IMR-90 (cell line): ENCODE results near the gene TYW5. TPM values are rescaled to one million over a fixed set of nuclear protein-coding genes. Genes with fewer than 3 reads are reported as not detected.

Experiments used
- ATAC-seq: fragments of 200-7000 bp; cut with Tn5 transposase; 2 replicates; pipeline ENCODE4 v1.9.1; 2020; ENCODE audit warnings: low read depth, mild to moderate bottlenecking, moderate library complexity
- BruUV-seq: library from RNA; stranded (reverse); fragments of 400-500 nt; replicated peaks from 2 replicates; lab custom pipeline; 2021; lab: Mats Ljungman, UMichigan
- CTCF ChIA-PET: fragments of 300-600 bp; formaldehyde crosslinking; extraction: SDS; loops from one replicate; lab custom pipeline; 2021; ENCODE audit warnings: antibody characterized with exemption; lab: Yijun Ruan, JAX
- POLR2A ChIA-PET: fragments of 300-600 bp; sonication (Branson Sonifier 250); formaldehyde crosslinking; loops from one replicate; lab custom pipeline; 2022; ENCODE audit warnings: antibody characterized with exemption; ENCODE audit not compliant: unreplicated experiment; lab: Charles Lee
- DNase-seq: peaks from one replicate; pipeline ENCODE4 v3.0.0; 2013
- H2AFZ ChIP-seq: replicated peaks from 2 replicates; pipeline ENCODE3; 2013; ENCODE audit warnings: low read length, mild to moderate bottlenecking; ENCODE audit not compliant: poor library complexity
- H2AK5ac ChIP-seq: 2 replicates; pipeline ENCODE4 v1.6.1; 2013; ENCODE audit warnings: low read depth, low read length, inconsistent platforms
- H2AK9ac ChIP-seq: replicated peaks from 2 replicates; pipeline ENCODE3; 2013; ENCODE audit warnings: mild to moderate bottlenecking, low read depth, low read length, moderate library complexity; ENCODE audit not compliant: poor library complexity
- H2BK120ac ChIP-seq: 2 replicates; pipeline ENCODE4 v1.6.1; 2013; ENCODE audit warnings: low read depth, low read length, inconsistent platforms
- H2BK15ac ChIP-seq: 3 replicates; pipeline ENCODE4 v1.6.1; 2013; ENCODE audit warnings: low read depth, low read length, inconsistent platforms
- H2BK20ac ChIP-seq: 2 replicates; pipeline ENCODE4 v1.6.1; 2013; ENCODE audit warnings: low read depth, mild to moderate bottlenecking, inconsistent platforms, low read length, moderate library complexity
- H2BK5ac ChIP-seq: 2 replicates; pipeline ENCODE4 v1.6.1; 2013; ENCODE audit warnings: mild to moderate bottlenecking, low read depth, low read length, inconsistent platforms; ENCODE audit not compliant: poor library complexity, severe bottlenecking
- H3K14ac ChIP-seq: replicated peaks from 2 replicates; pipeline ENCODE4 v1.6.1; 2013; ENCODE audit warnings: low read depth, low read length, inconsistent platforms
- H3K18ac ChIP-seq: 2 replicates; pipeline ENCODE4 v1.6.1; 2013; ENCODE audit warnings: low read depth, low read length, control low read depth
- H3K23ac ChIP-seq: 2 replicates; pipeline ENCODE4 v1.6.1; 2013; ENCODE audit warnings: low read depth, low read length, inconsistent platforms
- H3K27ac ChIP-seq: 2 replicates; pipeline ENCODE4 v1.5.1; 2013; ENCODE audit warnings: mild to moderate bottlenecking, control low read depth, low read length; ENCODE audit not compliant: insufficient read depth
- H3K27me3 ChIP-seq: 2 replicates; pipeline ENCODE4 v1.6.1; 2013; ENCODE audit warnings: low read length; ENCODE audit not compliant: control insufficient read depth, insufficient read depth
- H3K36me3 ChIP-seq: 2 replicates; pipeline ENCODE4 v1.6.1; 2013; ENCODE audit warnings: low read length, mixed read lengths; ENCODE audit not compliant: control insufficient read depth, insufficient read depth
- H3K4ac ChIP-seq: 2 replicates; pipeline ENCODE4 v1.6.1; 2013; ENCODE audit warnings: low read depth, low read length, inconsistent platforms
- H3K4me1 ChIP-seq: 2 replicates; pipeline ENCODE4 v1.6.1; 2013; ENCODE audit warnings: low read length, mixed read lengths; ENCODE audit not compliant: control insufficient read depth, insufficient read depth
- H3K4me2 ChIP-seq: 2 replicates; pipeline ENCODE4 v1.6.1; 2013; ENCODE audit warnings: low read depth, mild to moderate bottlenecking, control low read depth, low read length, moderate library complexity
- H3K4me3 ChIP-seq: 2 replicates; pipeline ENCODE4 v1.5.1; 2013; ENCODE audit warnings: low read depth, mild to moderate bottlenecking, control low read depth, low read length, moderate library complexity; ENCODE audit not compliant: insufficient read depth
- H3K56ac ChIP-seq: 2 replicates; pipeline ENCODE4 v1.6.1; 2013; ENCODE audit warnings: low read length, inconsistent platforms; ENCODE audit not compliant: insufficient read depth; ENCODE audit errors: extremely low read depth
- H3K79me1 ChIP-seq, 2 experiments: 2 replicates each; pipeline ENCODE4 v1.6.1; 2013; ENCODE audit warnings: low read length in 2 of 2, inconsistent platforms in 1 of 2, low read depth in 1 of 2
- H3K9ac ChIP-seq: 2 replicates; pipeline ENCODE4 v1.6.1; 2013; ENCODE audit warnings: low read depth, low read length, control low read depth
- H3K9me1 ChIP-seq: 2 replicates; pipeline ENCODE4 v1.6.1; 2013; ENCODE audit warnings: low read length, inconsistent platforms; ENCODE audit not compliant: insufficient read depth
- H3K9me3 ChIP-seq: 2 replicates; pipeline ENCODE4 v1.6.1; 2013; ENCODE audit warnings: low read length; ENCODE audit not compliant: control insufficient read depth, insufficient read depth
- H4K20me1 ChIP-seq: 2 replicates; pipeline ENCODE4 v1.6.1; 2013; ENCODE audit warnings: low read length, inconsistent platforms; ENCODE audit not compliant: insufficient read depth
- H4K5ac ChIP-seq: 2 replicates; pipeline ENCODE4 v1.6.1; 2013; ENCODE audit warnings: mild to moderate bottlenecking, low read depth, low read length, control low read depth
- H4K8ac ChIP-seq, 2 experiments: 2 replicates each; pipeline ENCODE4 v1.6.1; 2013; ENCODE audit warnings: low read depth in 2 of 2, low read length in 2 of 2, control low read depth in 1 of 2, inconsistent platforms in 1 of 2
- H4K91ac ChIP-seq: 2 replicates; pipeline ENCODE4 v1.6.1; 2013; ENCODE audit warnings: low read depth, low read length, inconsistent platforms; ENCODE audit not compliant: insufficient read depth
- BHLHE40 ChIP-seq: fragments of 150-350 bp; IDR thresholded peaks from 2 replicates; pipeline ENCODE4 v1.6.1; 2016; ENCODE audit warnings: mild to moderate bottlenecking, low read depth, low read length
- FOS ChIP-seq: fragments of 150-350 bp; IDR thresholded peaks from 2 replicates; pipeline ENCODE4 v1.6.1; 2016; ENCODE audit warnings: low read depth, low read length
- MXI1 ChIP-seq: IDR thresholded peaks from 2 replicates; pipeline ENCODE4 v1.6.1; 2012; ENCODE audit warnings: low read depth, mild to moderate bottlenecking, low read length, moderate library complexity, borderline replicate concordance
- NFE2L2 ChIP-seq: fragments of 150-350 bp; IDR thresholded peaks from 2 replicates; pipeline ENCODE4 v1.6.1; 2016; ENCODE audit warnings: low read depth, mild to moderate bottlenecking, low read length
- POLR2A ChIP-seq: IDR thresholded peaks from 2 replicates; pipeline ENCODE4 v1.6.1; 2012; ENCODE audit warnings: mild to moderate bottlenecking, low read depth, low read length
- RAD21 ChIP-seq: IDR thresholded peaks from 2 replicates; pipeline ENCODE4 v1.6.1; 2012; ENCODE audit warnings: low read length, improper control_type of control experiment
- RCOR1 ChIP-seq: IDR thresholded peaks from 2 replicates; pipeline ENCODE4 v1.6.1; 2012; ENCODE audit warnings: mild to moderate bottlenecking, low read length, improper control_type of control experiment; ENCODE audit not compliant: insufficient replicate concordance
- RFX5 ChIP-seq: IDR thresholded peaks from 2 replicates; pipeline ENCODE4 v1.8.0; 2012; ENCODE audit warnings: low read depth, mild to moderate bottlenecking, low read length, moderate library complexity
- SMC3 ChIP-seq: fragments of 150-350 bp; IDR thresholded peaks from 2 replicates; pipeline ENCODE4 v1.6.1; 2016; ENCODE audit warnings: low read depth, mild to moderate bottlenecking, antibody characterized with exemption, low read length, moderate library complexity
- WGBS, 2 experiments: methylation state at CpG; one replicate each; pipeline versions ENCODE4 v1.1.5 to v1.1.7; 2013; ENCODE audit warnings: missing lambda C conversion rate in 2 of 2; ENCODE audit not compliant: insufficient read length in 1 of 2; ENCODE audit errors: extremely low coverage in 2 of 2; 5-methylcytosine and 5-hydroxymethylcytosine counted together
- dilution Hi-C: fragments of 300-500 bp; cut with HindIII; formaldehyde crosslinking; loops from one replicate; pipeline ENCODE4 v1.14.3; 2018; ENCODE audit warnings: low sequenced_read_pairs; ENCODE audit not compliant: unreplicated experiment
- in situ Hi-C: fragments of 300-500 bp; cut with MboI; formaldehyde crosslinking; loops from 3 replicates; pipeline ENCODE4 v1.14.3; 2019; ENCODE audit warnings: low sequenced_read_pairs, inconsistent platforms, mixed read lengths
- intact Hi-C: fragments of 100-400 bp; cut with micrococcal nuclease; formaldehyde crosslinking; loops from 2 replicates; pipeline ENCODE4 v1.10.0; 2022
- polyA plus RNA-seq, 3 experiments: library from polyadenylated mRNA; depleted of rRNA; stranded (reverse); fragments of >200 nt; gene quantifications; 2 replicates each; pipeline ENCODE4 v1.2.3, GENCODE V29; 2012; ENCODE audit warnings: low replicate concordance in 1 of 3
- total RNA-seq: library from RNA; depleted of rRNA; stranded (reverse); fragments of >200 nt; gene quantifications from 2 replicates; pipeline ENCODE4 v1.2.3, GENCODE V29; 2012
- TF ChIP-seq, protein P1 (sequence below): conservative IDR thresholded peaks from 2 replicates; pipeline ENCODE4 v1.5.1; 2012; ENCODE audit warnings: mild to moderate bottlenecking, low read depth, low read length, improper control_type of control experiment
- TF ChIP-seq, protein P2 (sequence below): fragments of 150-350 bp; IDR thresholded peaks from 2 replicates; pipeline ENCODE4 v1.6.1; 2016; ENCODE audit warnings: low read depth, mild to moderate bottlenecking, low read length, moderate library complexity, borderline replicate concordance

TYW5 gene
- total and polyA plus RNA-seq, 2 of the 4 experiments (the other 2 are of a cell fraction): 3.8 to 4.0 TPM

DNA sequence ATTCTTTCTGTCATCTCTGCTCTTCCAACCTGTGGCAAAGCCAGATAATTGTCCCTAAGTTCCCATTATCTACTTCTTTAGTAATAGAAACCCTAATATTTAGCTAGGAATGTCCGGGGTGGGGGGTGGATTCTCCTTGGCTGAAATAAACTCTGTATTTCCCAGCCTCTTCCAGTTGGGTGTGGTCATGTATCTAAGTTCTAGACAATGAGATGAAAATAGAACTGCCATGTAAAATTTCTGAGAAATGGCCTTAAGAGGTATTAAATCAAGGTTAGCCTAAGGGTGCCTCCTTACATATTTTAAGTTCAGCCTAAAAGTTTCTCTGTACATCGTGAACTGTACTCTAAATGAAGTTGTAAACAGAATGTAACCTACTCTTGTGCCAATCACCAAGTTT is 39.6 kb upstream of the TYW5 start:
- no peak overlapping the region for H3K27ac ChIP-seq
- no peaks in the 10 kb centered on the region for H3K9me1 ChIP-seq
- no peak overlapping the region for H2BK120ac ChIP-seq
- H3K23ac ChIP-seq: no peak overlapping the region
- CTCF ChIA-PET: interaction anchor here (1.2 kb wide), 1 partner anchor 15 kb away, joined by 3 read pairs; no protein-coding TSS in a partner anchor
- no peak overlapping the region for H3K18ac ChIP-seq
- no peak for TF ChIP-seq POLR2A
- TF ChIP-seq SMC3: no peak
- TF ChIP-seq NFE2L2: no peak
- no peak for TF ChIP-seq RCOR1
- no peak for TF ChIP-seq FOS
- TF ChIP-seq RFX5: no peak
- TF ChIP-seq MXI1: no peak
- TF ChIP-seq, protein P1, sequence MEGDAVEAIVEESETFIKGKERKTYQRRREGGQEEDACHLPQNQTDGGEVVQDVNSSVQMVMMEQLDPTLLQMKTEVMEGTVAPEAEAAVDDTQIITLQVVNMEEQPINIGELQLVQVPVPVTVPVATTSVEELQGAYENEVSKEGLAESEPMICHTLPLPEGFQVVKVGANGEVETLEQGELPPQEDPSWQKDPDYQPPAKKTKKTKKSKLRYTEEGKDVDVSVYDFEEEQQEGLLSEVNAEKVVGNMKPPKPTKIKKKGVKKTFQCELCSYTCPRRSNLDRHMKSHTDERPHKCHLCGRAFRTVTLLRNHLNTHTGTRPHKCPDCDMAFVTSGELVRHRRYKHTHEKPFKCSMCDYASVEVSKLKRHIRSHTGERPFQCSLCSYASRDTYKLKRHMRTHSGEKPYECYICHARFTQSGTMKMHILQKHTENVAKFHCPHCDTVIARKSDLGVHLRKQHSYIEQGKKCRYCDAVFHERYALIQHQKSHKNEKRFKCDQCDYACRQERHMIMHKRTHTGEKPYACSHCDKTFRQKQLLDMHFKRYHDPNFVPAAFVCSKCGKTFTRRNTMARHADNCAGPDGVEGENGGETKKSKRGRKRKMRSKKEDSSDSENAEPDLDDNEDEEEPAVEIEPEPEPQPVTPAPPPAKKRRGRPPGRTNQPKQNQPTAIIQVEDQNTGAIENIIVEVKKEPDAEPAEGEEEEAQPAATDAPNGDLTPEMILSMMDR: no peak
- no peak for TF ChIP-seq RAD21
- TF ChIP-seq, protein P2, sequence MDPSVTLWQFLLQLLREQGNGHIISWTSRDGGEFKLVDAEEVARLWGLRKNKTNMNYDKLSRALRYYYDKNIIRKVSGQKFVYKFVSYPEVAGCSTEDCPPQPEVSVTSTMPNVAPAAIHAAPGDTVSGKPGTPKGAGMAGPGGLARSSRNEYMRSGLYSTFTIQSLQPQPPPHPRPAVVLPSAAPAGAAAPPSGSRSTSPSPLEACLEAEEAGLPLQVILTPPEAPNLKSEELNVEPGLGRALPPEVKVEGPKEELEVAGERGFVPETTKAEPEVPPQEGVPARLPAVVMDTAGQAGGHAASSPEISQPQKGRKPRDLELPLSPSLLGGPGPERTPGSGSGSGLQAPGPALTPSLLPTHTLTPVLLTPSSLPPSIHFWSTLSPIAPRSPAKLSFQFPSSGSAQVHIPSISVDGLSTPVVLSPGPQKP: no peak
- TF ChIP-seq BHLHE40: no peak
- H3K4me2 ChIP-seq: no peak overlapping the region
- no peak overlapping the region for H2AFZ ChIP-seq
- peaks cover 2% of the 10 kb centered on the region; the same call in 1 of the 2 replicates for H3K4me1 ChIP-seq
- H3K4me3 ChIP-seq: no peak overlapping the region
- no peak overlapping the region; the same call in 1 of the 2 replicates for H4K5ac ChIP-seq
- no peak overlapping the region for H4K91ac ChIP-seq
- H4K8ac ChIP-seq: no peak overlapping the region
- H3K79me1 ChIP-seq: no peaks in the 10 kb centered on the region
- in situ Hi-C loops: no loop called here
- no peaks in the 10 kb centered on the region for H3K9me3 ChIP-seq
- dilution Hi-C loops: no loop called here
- no peak overlapping the region for H2BK15ac ChIP-seq
- no peak overlapping the region for H2BK5ac ChIP-seq
- H4K20me1 ChIP-seq: no peaks in the 10 kb centered on the region
- no CpG with 5 or more reads among the region's 2 CpGs for WGBS, 2 experiments
- intact Hi-C loops: no loop called here
- no peak overlapping the region for H3K9ac ChIP-seq
- no peaks in the 10 kb centered on the region for H3K36me3 ChIP-seq
- H3K14ac ChIP-seq: no peak overlapping the region
- H3K4ac ChIP-seq: no peak overlapping the region
- no TSS peak for BruUV-seq
- ATAC-seq (no peak), DNase-seq (no peak)
- no peak overlapping the region for H2BK20ac ChIP-seq
- no peak overlapping the region for H2AK9ac ChIP-seq
- H2AK5ac ChIP-seq: no peak overlapping the region
- no peak overlapping the region for H3K56ac ChIP-seq
- H3K27me3 ChIP-seq: no peaks in the 10 kb centered on the region
- POLR2A ChIA-PET: no interaction called here
